CD4-positive, alpha-beta T cell treated with Interleukin-21 for 1 hour (primary cell): ENCODE measurements around the gene MS4A5.
A peak's percentile ranks its signal among the peaks of the same experiment; 100 is the strongest.
"Not testable (repeated sequence)": the region's sequence is repeated elsewhere in the genome, so short reads cannot be mapped to it uniquely, and the experiment has no call there.

Experiments used
- DNase-seq: peaks from one replicate; pipeline ENCODE4 v3.0.0-alpha.2; 2020

Gene MS4A5

DNA sequence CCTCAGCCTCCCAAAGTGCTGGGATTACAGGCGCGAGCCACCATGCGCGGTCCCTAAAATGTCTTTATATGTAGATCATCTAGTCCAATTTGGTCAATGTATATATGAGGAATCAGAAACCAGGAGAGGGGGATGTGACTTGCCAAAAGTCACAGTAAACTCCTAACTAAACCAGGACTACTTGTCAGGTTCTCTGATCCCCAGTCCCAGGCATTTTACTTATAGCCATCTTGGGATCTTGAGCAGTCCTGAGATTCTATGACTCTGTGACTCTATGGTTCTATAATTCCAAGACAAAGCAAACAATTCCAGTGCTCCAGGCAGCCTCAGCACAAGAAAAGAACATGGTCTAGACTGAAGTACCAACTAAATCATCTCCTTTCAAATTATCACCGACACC, at the start of gene MS4A5:
Gene MS4A5 (plus strand): TSS at position 301 of the 400 bp plus-strand sequence. CDS start 103 bp downstream, outside the sequence.
- DNase-seq: no peak

- DNase-seq: peak; percentile 26
These were observed 40.0 kb upstream of the MS4A5 start for GRCh38 chr11:60389279-60389910.

DNA sequence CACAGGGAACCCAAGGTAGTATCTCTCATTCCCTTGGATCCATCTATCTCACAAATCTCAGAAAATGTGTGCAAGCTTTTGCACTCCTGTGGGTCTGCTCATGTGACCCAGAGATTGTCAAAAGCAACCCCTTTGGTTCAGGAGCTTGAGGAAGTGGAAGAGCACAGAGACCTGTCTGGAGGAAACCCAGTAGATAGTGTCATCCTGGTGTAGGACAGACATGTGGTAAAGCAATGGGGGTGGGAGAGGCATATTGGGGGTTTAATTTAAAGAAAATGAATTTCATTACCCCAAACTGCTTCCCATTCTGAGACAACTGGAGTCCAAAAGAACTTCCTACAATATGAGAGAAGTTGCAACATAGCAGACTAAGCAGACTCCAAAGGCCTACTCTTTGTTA, 39.0 kb upstream of the MS4A5 start:
- DNase-seq: no peak

GRCh38 chr11:60392361-60392760, 37.0 kb upstream of the MS4A5 start:
- DNase-seq: no peak

DNA sequence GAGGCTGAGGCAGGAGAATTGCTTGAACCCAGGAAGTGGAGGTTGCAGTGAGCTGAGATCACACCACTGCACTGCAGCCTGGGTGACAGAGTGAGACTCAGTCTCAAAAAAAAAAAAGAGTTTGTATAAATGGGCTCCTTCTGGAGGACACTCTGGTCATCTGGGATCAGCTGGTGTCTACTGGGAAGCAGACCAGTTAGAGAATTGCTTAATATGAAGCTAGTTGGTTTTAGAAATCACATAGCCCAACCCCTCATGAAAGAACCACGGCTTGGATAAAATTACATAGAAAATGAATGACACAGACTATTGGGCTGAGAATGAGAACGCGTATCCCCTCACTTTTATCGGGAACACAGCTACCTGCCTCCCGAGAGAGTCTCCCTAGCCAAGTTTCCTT, 36.4 kb upstream of the MS4A5 start:
- no peak for DNase-seq

GRCh38 chr11:60394666-60395380, 34.5 kb upstream of the MS4A5 start:
- no peak for DNase-seq

- DNase-seq: no peak
These were observed 33.0 kb upstream of the MS4A5 start, which contains the start of gene MS4A14 for GRCh38 chr11:60396382-60396781. TSS of gene MS4A14 (plus strand) at chr11:60396459. CDS start at chr11:60396579, 120 bp downstream.

- DNase-seq: no peak
These were observed 32.6 kb upstream of the MS4A5 start for GRCh38 chr11:60396799-60397198.

DNA sequence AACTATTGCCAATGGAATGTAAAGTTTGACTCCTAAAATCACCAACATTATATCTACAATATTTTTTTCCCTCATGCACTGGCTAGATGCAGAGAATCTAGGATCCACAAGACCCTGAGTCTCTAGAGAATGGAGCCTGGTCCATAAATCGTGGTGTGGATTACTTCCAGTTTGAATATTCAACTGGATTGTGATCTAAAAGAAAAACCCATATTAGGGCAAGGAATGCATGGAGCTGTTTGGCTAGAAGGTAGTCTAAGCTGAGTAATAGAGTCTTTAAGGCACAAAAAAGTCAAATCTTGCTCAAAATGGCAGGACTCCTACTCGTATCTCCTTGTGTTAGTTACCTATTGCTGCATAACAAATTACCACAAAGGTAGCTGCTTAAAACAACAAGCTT, 9.4 kb upstream of the MS4A5 start:
- DNase-seq: no peak

DNA sequence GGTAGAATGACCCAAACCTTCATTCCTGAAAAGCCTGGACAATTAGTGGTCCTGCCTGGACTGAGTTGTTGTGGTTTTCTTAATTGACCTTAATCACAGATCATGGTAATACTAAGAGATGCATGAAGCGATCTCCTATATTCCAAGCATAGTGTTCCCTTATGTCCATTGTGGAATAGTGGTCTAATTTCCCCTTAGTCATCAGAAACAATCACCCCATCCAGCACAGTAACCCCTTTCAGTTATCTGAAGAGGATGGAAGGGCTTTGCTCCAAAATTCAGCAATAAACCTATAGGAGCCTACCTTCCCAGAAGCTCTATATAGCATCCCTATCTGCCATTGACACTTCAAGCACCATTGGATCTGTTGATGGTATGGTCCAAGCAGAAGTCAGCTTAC, 6.8 kb upstream of the MS4A5 start:
- no peak for DNase-seq

DNA sequence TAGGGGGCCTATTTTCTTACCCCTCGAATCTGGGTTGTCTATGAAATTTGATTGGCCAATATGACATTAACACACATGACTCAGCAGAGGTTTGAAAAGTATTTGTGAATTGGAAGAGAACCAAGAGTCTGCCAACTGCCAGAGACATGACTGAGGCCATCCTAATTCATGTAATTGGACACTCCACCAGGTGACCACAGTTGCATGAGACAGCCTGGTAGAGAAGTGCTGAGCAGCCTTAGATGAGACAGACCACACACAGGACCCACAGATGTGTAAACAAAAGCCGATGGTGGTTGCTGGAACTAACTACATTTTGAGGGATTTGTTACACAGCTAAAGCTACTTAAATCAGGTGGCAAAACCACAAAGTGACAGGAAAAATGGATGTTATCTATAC, 855 bp upstream of the MS4A5 start:
- DNase-seq: no peak

DNA sequence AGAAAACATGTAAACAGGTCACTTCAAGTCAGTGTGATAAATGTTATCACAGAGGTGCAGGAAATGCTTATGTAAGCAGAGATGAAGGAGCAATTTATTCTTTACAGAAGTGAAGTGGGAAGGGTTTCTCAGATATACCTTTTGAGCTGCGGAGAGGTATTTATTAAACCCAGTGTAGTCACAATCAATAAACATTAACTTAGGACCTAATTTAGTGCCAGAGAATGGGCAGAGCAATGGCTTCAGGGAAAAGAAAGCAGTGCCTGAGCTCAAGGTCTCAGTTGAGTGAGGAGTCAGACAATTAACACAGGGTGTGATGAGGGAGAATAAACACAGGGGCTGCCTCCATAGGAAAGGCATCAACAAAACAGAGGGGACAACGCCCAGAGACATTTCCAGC, 1.9 kb downstream of the MS4A5 start:
- DNase-seq: no peak

DNA sequence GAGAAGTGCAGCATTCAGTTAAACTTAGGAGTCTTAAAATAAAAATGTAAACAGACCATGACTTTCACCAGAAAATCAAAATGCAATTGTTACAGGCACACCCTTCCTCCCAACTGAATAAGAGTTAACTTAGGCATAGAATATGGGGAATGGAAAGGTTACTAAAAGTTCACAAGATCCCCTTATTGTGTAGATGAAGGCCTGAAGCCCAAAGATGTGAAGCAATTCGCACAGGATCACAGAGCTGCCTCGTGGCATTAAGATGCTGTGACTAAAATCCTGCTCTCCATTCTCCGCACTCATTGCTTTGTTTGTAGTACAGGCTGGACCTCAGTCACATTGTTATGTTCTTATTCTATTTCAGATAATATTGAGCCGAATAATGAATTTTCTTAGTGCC, 4.0 kb downstream of the MS4A5 start:
- DNase-seq: no peak

DNA sequence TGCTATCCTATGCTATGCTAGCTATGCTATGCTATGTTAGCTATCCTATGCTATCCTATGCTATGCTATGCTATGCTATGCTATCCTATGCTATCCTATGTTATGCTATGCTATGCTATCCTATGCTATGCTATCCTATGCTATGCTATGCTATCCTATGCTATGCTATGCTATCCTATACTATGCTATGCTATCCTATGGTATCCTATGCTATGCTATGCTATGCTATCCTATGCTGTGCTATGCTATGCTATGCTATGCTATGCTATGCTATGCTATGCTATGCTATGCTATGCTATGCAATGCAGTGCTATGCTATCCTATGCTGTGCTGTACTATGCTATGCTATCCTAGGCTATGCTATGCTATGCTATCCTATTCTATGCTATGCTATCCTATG, 17.7 kb downstream of the MS4A5 start:
- DNase-seq: no peak

DNA sequence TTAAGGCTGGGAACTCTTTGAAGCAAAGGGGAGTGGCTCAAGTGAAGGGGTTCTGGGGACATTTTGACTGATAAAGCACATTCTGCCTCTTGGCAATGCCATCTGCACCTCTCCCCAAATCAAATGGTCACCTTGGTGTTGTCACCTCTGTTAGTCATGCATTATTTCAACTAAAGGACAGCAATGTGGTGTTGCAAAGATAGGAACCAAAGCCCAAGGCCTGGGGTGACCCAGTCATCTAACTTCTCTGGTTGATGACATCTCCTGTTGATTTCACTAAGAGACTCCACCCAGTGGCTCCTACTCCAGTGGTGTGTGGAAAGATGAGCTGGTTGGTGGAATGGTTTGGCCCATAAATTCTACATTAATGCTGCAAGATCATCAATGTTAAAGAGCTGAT, 18.5 kb downstream of the MS4A5 start:
- no peak for DNase-seq

- DNase-seq: not testable (repeated sequence)
These were observed 21.8 kb downstream of the MS4A5 start for GRCh38 chr11:60451185-60451584.

DNA sequence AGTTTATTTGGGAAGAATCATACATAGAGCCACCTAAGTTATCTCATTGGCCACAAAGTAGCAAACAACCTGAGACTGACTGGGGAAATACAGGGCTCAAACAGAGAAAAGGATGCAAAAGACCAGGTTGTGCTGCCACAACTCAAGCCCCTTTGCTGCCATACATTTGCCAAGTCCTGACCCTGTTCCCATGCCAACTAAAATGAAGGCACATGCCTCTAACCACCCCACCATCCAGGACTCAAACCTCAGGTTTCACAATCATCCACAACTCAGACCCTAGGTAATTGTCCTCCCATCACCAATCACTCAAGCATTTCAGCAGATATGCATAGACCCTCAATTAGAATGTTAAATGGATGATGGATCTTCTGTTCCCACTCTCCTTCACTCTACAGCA, 24.8 kb downstream of the MS4A5 start:
- no peak for DNase-seq

GRCh38 chr11:60455531-60456042, 26.2 kb downstream of the MS4A5 start, which contains the start of gene MS4A1:
TSS of gene MS4A1 (plus strand) at chr11:60455847. CDS start at chr11:60462375, 6,528 bp downstream.
- DNase-seq: peak; percentile 19

GRCh38 chr11:60457576-60457975, 28.2 kb downstream of the MS4A5 start:
- no peak for DNase-seq

DNA sequence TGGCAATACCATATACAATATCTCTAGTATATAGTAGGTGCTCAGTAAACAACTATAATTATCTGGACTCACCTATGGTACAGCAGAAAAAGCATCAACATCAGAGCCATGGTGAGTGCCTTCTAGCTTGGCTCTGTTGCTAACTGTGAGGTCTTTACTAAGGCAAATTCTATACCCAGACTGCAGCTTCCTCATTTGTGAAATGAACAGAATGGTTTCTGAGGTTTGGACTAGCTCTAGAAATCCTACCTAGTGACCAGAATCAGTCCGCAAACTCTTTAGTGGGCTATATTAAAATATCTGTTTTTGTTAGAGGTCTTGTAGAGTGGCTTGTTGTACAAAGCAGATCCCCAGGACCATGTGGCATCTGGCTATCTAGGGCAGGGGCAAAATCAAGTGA, 30.0 kb downstream of the MS4A5 start:
- DNase-seq: no peak

- DNase-seq: no peak
These were observed 39.5 kb downstream of the MS4A5 start for GRCh38 chr11:60468829-60469228.

DNA sequence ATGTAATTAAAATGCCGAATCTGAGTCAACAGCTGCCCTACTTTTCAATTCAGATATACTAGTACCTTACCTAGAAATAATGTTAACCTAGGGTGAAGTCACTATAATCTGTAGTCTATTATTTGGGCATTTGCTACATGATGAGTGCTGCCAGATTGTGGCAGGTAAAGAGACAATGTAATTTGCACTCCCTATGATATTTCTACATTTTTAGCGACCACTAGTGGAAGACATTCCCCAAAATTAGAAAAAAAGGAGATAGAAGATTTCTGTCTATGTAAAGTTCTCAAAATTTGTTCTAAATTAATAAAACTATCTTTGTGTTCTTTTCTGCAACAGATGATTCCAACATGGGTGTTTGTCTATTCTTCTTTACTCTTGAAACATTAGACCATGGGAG, 40.4 kb downstream of the MS4A5 start:
- no peak for DNase-seq

- no peak for DNase-seq
These were observed 47.7 kb downstream of the MS4A5 start for GRCh38 chr11:60477035-60477445.

DNA sequence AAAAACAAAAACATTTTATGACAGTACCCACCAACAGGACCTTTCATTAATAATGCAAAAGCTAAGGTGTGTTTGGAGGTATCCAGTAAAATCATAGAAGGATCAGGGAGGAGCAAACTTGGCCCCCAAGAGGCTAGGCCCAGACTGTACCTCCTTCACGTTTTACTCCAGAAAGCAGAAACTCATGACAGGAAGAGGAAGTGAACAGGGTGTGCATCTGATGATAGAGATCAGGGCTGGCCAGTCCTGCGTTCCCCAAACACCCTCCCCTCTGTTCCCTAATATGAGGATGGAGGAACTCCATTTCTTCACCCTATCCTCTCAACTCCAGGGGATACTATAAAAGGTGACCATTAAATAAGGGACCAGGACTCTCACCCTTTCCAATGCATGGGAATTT, 53.0 kb downstream of the MS4A5 start:
- DNase-seq: no peak
